Right renal pelvis (tissue), 4 donors: ENCODE data around the gene SLC7A4. TPM values are rescaled to one million over a fixed set of nuclear protein-coding genes. Genes with fewer than 3 reads are reported as not detected.

ENCODE experiments used
- DNase-seq, 4 donors: peaks; one replicate each; pipeline ENCODE4 v3.0.0-alpha.2; 2013; ENCODE audit warnings: low read depth in 4 of 4, low spot score in 3 of 4, missing footprints in 1 of 4
- polyA plus RNA-seq, 4 donors: library from polyadenylated mRNA; unstranded; fragments of 120-200 nt; gene quantifications; one replicate each; pipeline ENCODE4 v1.2.1, GENCODE V29; 2013; ENCODE audit not compliant: insufficient read length in 4 of 4

Gene SLC7A4
- polyA plus RNA-seq, 4 donors, result 1.5 to 1.8 (median 1.5) TPM

GRCh38 chr22:20989323-20990138 lies 42.8 kb downstream of the SLC7A4 start:
- DNase-seq, result no peak

- no peak for DNase-seq
Measured at GRCh38 chr22:20988573-20989322, 43.6 kb downstream of the SLC7A4 start.

GRCh38 chr22:20987375-20987774 lies 45.0 kb downstream of the SLC7A4 start:
- no peak for DNase-seq

GRCh38 chr22:20986365-20986764 lies 46.0 kb downstream of the SLC7A4 start:
- DNase-seq, result no peak

GRCh38 chr22:20985720-20986119 lies 46.6 kb downstream of the SLC7A4 start:
- DNase-seq, result no peak

GRCh38 chr22:20983081-20983771 lies 49.1 kb downstream of the SLC7A4 start:
- DNase-seq, result no peak

- DNase-seq, result no peak
Measured at GRCh38 chr22:20982563-20982882, 49.8 kb downstream of the SLC7A4 start.

- DNase-seq, result peak; percentile 61 to 79 (median 66)
Measured at GRCh38 chr22:20981787-20982562, 50.4 kb downstream of the SLC7A4 start, which contains the start of gene LZTR1. TSS of gene LZTR1 (plus strand) at chr22:20982297. CDS start at chr22:20982372, 75 bp downstream.

GRCh38 chr22:20980938-20981722 lies 51.2 kb downstream of the SLC7A4 start:
- no peak for DNase-seq

GRCh38 chr22:20980523-20980922 lies 51.8 kb downstream of the SLC7A4 start:
- DNase-seq, result no peak

GRCh38 chr22:20979940-20980453 lies 52.4 kb downstream of the SLC7A4 start:
- DNase-seq, result no peak

GRCh38 chr22:20979243-20979809 lies 53.0 kb downstream of the SLC7A4 start:
- peak in 3 of 4 donors; percentile 55 to 58 (median 56) for DNase-seq

Other genes with a start within 250 kb of the SLC7A4 start
- gene PI4KA, start 173.8 kb downstream of the SLC7A4 start, polyA plus RNA-seq, result 10 to 100 TPM; 54.0 to 73.4 (median 63.3) TPM
- 10 to 100 TPM; 28.1 to 33.3 (median 32.3) TPM for gene SNAP29, start 173.6 kb downstream of the SLC7A4 start, polyA plus RNA-seq
- gene CRKL, start 115.2 kb downstream of the SLC7A4 start, polyA plus RNA-seq, result 10 to 100 TPM; 61.4 to 71.1 (median 70.5) TPM
- gene AIFM3, start 65.3 kb downstream of the SLC7A4 start, polyA plus RNA-seq, result 1 to 10 TPM in 3 of 4 donors, under 1 TPM in 1; 0.93 to 1.3 (median 1.1) TPM
- 10 to 100 TPM; 43.3 to 55.0 (median 49.1) TPM for gene LZTR1, start 50.3 kb downstream of the SLC7A4 start, polyA plus RNA-seq
- gene THAP7, start 30.4 kb downstream of the SLC7A4 start, polyA plus RNA-seq, result 10 to 100 TPM; 17.9 to 24.1 (median 19.4) TPM
- 1 to 10 TPM; 1.3 to 1.8 (median 1.5) TPM for gene P2RX6, start 17.4 kb downstream of the SLC7A4 start, polyA plus RNA-seq
- gene LRRC74B, start 13.4 kb upstream of the SLC7A4 start, polyA plus RNA-seq, result under 1 TPM; 0.14 to 0.21 (median 0.15) TPM